AG10803 (cell line): ENCODE measurements around the gene SPIN1.

ENCODE experiments used
- DNase-seq: peaks from one replicate; pipeline ENCODE4 v3.0.0; 2010; ENCODE audit warnings: low read depth
- H3K4me3 ChIP-seq: 2 replicates; pipeline ENCODE4 v1.5.1; 2011; ENCODE audit warnings: mild to moderate bottlenecking, low read length, control low read depth
- CTCF ChIP-seq: conservative IDR thresholded peaks from 2 replicates; pipeline ENCODE4 v1.5.1; 2011; ENCODE audit warnings: mild to moderate bottlenecking, low read length, control low read depth, inconsistent platforms

SPIN1 gene

GRCh38 chr9:88433583-88434255, 45.5 kb downstream of the SPIN1 start:
- no peak for DNase-seq
- TF ChIP-seq CTCF: no peak
- no peak overlapping the region for H3K4me3 ChIP-seq

- peak; percentile 28 for DNase-seq
- TF ChIP-seq CTCF: no peak
- no peak overlapping the region for H3K4me3 ChIP-seq
Measured at GRCh38 chr9:88435336-88435735, 47.1 kb downstream of the SPIN1 start.

- no peak for DNase-seq
- no peak overlapping the region for H3K4me3 ChIP-seq
- no peak for TF ChIP-seq CTCF
Measured at GRCh38 chr9:88436379-88436778, 48.1 kb downstream of the SPIN1 start.

GRCh38 chr9:88437210-88438146, 49.2 kb downstream of the SPIN1 start:
- DNase-seq: no peak
- H3K4me3 ChIP-seq: no peak overlapping the region
- TF ChIP-seq CTCF: no peak

- no peak overlapping the region for H3K4me3 ChIP-seq
- no peak for DNase-seq
- TF ChIP-seq CTCF: no peak
Measured at GRCh38 chr9:88438811-88439210, 50.6 kb downstream of the SPIN1 start.

GRCh38 chr9:88441301-88442007, 53.2 kb downstream of the SPIN1 start:
- H3K4me3 ChIP-seq: no peak overlapping the region
- no peak for DNase-seq
- no peak for TF ChIP-seq CTCF
